Hair follicle dermal papilla cell (primary cell): ENCODE data around the gene LPAR6. TPM values are rescaled to one million over a fixed set of nuclear protein-coding genes. Genes with fewer than 3 reads are reported as not detected.

Experiments used
- small RNA-seq: library from RNA; depleted of rRNA; stranded (forward); fragments of <200 nt; gene quantifications from one replicate; pipeline ENCODE3, GENCODE V24; 2012
- total RNA-seq: library from RNA; depleted of rRNA; stranded (reverse); fragments of >200 nt; gene quantifications from 2 replicates; pipeline ENCODE4 v1.2.3, GENCODE V29; 2012

LPAR6 gene
- 6.7 and 11.8 TPM in 2 replicates for total RNA-seq

GRCh38 chr13:48412881-48413351 is at the start of gene LPAR6:
Gene LPAR6, minus strand, starts transcription at chr13:48413113. Its CDS starts 690 bp downstream, at chr13:48412423.

Small RNA genes within 50 kb of the gene (small RNA-seq; reads per million reads assigned to genes)
- gene RF00017 = not detected

Other genes starting within 250 kb of the LPAR6 start
- 87.1 and 105 TPM in 2 replicates for gene ITM2B, start 179.9 kb downstream of the LPAR6 start, total RNA-seq
- 29.6 and 32.5 TPM in 2 replicates for gene RB1, start 109.4 kb downstream of the LPAR6 start, total RNA-seq
- 10.8 and 11.5 TPM in 2 replicates for gene RCBTB2, start 120.0 kb upstream of the LPAR6 start, total RNA-seq
- not detected in 2 replicates for gene CYSLTR2, start 240.8 kb upstream of the LPAR6 start, total RNA-seq